NCI-H2171 (cell line): ENCODE measurements around the gene MIPOL1.
A peak's percentile ranks its signal among the peaks of the same experiment; 100 is the strongest.
"Not testable (repeated sequence)": the region's sequence is repeated elsewhere in the genome, so short reads cannot be mapped to it uniquely, and the experiment has no call there.

Experiments
- DNase-seq: peaks from one replicate; lab custom pipeline; 2025; lab: John Stamatoyannopoulos, UW

Gene MIPOL1

DNA sequence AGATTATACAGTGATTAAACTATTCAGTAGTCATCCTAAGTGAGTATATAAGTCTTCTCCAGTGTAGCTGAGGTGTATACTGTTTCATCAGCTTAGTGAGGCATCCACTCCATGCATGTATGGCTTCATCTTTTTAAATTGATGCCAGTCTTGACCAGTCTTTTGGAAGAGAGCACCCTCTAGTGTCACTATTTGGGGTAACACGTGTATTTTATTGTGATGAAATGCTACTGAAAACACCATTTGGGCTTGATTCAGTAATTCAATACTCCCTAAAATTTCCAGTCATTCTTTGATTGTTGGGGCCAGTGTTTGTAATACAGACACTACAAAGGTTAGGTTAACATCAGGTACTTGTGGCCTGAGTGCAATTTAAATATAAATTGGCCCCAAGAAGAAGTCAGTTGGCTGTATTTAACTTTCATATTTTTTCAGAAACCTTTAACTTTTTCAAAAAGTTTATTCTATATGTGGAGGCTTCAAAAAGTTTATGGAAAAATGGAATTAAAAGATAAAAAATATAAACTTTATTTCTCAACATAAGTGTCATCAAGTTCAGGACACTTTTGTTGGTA lies 35.3 kb downstream of the MIPOL1 start:
- no peak for DNase-seq

DNA sequence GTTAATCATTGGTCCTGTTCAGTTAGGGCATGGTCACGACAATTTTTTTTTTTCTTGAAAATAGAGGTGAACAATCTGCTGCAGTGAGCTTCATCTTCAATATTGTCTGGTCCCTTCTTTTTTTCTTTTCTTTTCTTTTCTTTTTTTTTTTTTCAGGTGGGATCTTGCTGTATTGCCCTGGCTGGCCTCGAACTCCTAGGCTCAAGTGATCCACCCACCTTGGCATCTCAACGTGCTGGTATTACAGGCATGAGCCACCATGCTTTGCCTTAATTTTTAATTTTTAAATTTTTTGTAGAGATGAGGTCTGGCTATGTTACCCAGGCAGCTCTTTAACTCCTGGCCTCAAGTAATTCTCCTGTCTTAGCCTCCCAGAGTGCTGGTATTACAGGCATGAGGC lies 36.5 kb downstream of the MIPOL1 start:
- DNase-seq = no peak

DNA sequence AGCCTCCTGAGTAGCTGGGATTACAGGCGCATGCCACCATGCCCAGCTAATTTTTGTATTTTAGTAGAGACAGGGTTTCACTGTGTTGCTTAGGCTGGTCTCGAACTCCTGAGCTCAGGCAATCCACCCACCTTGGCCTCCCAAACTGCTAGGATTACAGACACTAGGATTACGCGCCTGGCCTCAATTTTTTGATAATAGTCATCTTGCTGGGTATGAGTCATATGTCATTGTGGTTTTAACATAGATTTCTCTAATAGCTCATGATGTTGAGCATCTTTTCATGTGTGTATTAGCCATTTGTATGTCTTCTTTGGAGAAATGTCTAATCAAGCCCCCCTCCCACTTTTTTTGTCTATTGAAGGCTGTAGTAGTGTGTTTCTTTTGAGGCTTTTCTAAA lies 38.3 kb downstream of the MIPOL1 start:
- DNase-seq = not testable (repeated sequence)

DNA sequence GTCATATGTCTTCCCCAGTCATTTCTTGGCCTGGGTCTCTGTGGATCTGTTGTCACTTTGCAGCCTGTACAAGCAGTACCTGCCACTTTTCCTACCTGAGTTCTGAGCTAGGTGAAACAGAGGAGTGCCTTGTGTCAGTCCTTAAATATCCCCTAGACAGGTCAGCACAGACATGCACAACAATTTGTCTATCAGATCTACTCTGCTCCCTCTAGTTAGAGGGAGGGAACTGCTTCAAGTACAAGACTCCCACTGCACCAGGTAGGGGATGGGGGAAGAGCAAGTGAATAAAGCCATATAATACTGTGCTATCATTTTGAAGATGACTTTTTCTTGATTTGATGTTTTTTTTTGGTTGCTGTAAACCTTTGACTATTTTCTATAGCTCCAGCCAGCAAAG lies 39.4 kb downstream of the MIPOL1 start:
- no peak for DNase-seq

DNA sequence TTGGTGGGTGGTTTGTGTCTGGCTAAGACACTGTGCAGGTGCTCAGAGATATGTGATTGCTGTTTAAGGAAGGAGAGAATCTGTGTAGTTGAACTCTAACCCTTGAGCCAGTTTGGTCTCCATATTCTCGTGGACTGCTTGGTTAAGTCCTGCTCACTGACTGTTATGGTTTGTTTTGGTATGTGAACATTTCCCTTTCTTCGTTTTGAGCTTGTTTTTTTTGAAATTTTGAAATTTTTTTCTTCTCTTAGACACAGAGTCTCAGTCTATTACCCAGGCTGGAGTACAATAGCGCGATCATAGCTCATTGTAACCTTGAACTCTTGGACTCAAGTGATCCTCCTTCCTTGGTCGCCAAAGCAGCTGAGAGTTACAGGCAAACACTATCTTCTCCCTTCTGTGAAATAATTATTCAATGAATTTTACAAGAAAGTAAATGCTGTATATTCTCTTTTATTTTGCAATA lies 40.0 kb downstream of the MIPOL1 start:
- DNase-seq = no peak

DNA sequence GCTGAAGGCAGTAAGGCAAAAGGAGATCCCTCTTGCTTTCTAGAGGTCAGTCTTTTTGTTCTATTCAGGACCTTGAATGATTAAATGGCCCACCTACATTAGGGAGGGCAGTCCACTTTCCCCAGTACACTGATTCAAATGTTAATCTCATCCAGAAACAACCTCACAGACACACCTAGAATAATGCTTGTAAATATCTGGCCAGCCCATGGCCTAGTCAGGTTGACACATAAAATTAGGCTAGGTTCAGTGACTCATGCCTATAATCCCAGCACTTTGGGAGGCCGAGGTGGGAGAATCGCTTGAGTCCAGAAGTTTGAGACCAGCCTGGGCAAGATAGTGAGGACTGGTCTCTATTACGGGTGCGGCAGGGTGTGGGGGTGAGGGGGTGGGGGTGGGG lies 43.5 kb downstream of the MIPOL1 start:
- DNase-seq = no peak

DNA sequence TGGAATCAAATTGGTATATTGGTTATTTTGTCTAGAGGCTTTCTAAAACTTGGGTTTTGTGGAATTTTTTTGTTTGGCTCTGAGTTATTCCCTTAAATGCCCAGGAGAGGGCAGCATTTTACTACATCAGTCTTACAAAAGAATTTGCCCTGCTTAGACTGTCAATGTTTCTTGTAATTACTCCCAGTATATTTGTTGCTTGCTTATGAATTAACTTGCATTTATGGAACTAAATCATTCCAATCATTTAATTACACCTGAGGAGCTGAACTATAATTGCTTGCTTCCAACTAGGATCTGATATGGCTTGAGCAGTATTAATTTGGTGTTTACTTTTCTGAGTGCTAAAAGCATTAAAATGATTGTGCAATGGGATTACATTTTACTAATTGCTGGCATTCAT lies 48.7 kb downstream of the MIPOL1 start:
- DNase-seq = peak; percentile 37

DNA sequence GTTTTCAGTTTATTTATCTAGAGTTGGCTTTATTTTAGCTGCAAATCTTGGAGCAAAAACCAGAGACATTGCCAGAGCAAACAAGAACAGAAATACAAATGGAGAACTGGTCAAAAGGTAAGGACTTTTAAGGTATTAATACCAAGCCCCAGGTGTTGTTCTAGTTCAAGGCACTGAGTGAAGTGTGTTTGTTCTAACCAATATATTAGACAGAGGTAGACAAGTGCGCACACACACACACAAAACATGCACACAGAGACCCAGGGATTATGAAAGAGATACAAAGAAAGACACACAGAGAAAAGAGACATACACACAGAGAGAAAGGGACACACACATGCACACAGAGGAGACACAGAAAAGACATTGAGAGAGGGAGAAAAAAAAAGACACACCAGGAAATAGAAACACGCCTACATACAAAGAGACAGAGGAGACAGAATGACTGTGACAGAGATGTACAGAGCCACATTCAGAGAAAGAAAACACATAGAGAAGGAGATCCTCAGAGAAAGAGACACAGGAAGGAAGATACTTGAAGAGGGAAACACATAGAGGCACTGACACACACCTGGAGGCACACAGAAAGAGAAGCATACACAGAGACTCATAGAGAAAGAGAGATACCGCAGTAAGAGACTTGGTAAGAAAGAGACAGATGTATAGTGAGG lies 50.2 kb downstream of the MIPOL1 start:
- DNase-seq = no peak

DNA sequence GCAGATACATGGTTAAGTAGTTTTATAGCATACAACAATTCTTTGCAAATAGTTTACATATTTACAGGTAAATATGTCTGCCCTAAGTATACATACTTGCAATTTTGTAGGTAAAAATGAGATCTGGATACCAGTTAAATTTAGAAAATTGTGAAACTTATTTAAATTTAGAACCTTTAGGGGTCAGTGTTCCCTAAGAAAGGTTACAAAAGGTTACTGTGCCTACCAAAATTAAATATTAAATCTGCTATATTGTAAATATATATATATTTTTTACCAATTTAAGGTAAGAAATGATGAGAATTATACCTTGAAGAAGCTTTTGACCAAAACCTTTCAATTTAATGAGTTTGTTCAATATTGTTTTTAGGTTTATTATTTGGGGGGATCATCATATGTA lies 54.0 kb downstream of the MIPOL1 start:
- no peak for DNase-seq

DNA sequence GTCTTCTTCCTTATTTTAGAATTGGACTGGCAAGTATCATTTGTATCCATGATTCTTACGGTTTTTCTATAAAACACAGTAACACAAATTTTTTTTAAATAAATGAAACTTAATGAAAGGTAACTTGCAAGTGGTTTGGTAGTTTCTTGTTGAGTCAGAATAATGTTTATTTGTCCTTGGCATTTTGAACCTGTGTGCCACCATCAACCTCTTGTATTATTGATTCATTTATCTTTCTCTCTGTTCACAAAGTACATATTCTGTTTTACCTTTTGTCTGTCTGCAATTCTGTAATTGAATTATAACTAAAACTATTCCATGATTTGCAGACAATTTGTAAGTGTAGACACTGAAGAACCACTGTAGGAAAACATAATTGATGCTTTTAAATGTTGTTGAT lies 54.7 kb downstream of the MIPOL1 start:
- no peak for DNase-seq

DNA sequence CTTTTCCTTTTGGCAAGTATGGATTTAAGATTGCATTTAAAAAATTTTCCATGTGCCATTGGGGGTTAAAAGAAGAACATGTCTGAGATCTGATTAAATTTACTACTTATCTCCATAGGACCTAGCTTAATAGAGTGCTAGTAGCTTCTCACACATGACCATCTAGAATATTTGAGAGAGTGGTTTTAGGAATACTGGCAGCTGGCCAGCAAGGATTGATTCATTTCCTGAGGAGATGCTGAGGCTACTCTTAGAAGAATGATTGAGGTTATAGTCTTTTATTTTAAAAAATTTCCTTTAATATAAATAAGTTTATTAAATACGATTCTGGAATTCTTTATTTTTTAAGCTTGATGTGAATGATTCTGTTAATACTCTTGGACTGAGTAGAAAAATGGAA lies 56.2 kb downstream of the MIPOL1 start:
- DNase-seq = no peak

DNA sequence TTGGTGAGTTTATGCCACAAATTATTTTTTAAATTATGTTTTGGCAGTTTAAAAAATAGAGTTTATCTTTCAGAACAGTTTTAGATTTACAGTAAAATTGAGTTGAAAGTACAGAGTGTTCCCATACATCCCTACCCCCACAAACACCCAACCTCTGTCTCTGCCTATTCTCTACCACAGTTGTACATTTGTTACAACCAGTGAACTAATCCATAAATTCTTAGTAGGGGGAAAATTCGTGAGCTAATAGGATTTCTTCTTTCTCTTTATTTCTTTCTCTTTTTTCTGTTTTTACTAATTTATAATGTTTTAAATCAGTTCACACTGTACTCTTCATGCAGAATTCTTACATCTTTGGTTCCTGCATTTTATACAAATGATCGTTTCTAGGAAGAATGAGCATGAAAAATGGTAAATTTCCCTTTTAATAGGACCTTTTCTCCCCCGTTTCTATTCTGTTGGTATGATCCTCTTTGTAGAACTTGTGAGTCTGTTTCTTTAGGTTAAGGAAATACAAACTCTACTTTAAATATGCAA lies 56.7 kb downstream of the MIPOL1 start:
- no peak for DNase-seq

DNA sequence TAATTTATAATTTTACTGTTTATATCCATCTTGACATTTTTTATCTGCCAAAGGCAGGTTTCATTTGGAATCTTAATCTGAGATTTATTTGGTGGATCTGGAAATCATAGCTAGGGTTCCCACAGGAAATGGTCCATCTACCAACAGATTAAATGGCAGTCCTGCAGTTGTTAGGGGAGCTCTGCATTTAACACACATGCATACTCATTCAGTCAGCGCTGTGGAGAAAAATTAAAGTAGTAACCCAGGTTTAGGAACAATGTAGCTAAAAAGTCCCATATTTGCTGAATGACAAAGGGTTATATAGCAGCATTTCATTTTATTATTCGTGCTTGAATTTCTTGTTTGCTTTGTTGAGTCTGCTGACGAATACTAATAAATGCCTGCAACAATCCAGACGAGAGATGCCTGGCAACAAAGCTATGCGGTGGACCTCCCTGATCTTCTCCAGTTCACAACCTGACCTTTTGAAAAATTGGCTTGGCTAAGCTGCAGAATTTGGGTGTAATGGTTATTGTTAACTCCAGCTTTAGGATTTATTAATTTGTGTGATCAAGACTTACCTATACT lies 59.8 kb downstream of the MIPOL1 start:
- DNase-seq = no peak

DNA sequence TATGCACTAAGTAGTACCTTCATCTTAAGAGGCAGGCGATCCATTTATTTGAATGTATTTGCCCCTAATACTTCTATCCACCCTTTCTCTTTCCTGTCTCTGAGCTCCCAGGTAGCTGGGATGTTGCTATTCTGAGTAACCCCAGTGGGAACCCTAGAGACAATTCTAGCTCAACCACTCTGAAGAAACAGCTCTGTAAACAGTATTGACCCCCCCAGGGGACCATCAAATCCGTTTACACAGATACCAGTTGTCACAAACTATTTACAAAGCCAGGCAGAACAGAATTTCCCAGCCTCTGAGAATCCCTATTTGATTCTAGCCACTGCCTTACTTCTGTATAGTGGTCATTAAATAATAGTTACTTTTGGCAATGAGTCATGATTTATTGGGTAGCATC lies 64.9 kb downstream of the MIPOL1 start:
- DNase-seq = peak; percentile 2

DNA sequence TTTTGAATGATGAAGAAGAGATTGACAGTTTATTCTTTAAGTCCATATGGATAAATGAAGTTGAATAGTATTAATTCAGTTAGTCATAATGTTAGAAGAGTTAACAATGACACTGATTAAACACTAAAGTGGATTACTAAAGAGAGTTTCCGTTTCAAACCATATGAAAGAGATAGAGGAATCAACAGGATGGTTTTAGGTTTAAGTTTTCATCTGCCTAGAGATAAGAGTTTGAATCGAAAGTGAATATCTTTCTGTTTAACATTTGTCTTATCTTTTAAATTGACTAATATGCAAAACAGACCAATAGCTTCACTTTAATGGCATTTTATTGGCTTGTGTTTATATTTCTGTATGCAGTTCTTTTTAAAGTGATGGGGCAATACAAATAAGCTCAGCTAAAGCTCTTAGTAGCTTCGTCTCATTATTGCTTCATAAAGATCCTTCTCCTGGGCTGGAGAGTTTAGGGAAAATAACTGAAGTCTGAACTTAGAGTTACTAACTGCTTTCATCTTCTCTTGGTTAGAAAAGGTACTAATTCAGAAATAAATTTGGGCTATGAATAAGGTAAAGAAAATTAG lies 66.0 kb downstream of the MIPOL1 start:
- DNase-seq = no peak

DNA sequence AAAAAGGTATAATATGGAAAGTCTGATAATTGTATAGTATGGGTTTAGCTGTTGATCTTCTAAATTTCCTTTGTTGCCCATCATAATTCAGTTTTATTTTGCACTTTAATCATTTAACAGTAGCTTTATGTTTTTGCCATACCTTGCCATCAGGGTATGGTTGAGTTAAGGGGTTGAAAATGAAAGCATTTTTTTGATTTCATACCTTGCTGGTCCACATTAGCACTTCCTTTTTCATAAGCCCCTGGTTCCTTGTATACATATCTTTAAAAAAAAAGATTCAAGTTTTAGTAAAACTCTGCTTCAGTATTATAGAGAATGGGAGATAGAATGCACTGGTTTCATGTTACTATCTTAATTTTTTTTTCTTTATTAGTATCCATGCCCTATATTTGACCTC lies 71.1 kb downstream of the MIPOL1 start:
- no peak for DNase-seq

DNA sequence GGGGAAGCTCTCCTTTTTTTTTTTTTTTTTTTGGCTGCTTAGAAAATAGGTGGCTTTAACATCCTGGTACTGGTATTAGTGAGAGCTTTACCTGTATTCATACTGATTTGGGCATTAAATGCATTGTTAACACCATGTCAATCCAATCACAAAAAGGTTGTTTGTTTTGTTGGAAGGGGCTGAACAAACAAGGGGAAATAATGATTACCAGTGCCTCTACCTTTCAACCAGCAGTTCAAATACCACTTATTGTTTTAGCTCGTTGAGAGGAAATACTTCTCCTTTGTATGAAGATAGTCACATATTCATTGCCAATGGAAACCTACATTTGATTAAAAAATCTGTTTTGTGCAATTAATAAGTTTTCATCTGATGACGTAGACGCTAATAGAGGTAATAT lies 72.9 kb downstream of the MIPOL1 start:
- DNase-seq = no peak

DNA sequence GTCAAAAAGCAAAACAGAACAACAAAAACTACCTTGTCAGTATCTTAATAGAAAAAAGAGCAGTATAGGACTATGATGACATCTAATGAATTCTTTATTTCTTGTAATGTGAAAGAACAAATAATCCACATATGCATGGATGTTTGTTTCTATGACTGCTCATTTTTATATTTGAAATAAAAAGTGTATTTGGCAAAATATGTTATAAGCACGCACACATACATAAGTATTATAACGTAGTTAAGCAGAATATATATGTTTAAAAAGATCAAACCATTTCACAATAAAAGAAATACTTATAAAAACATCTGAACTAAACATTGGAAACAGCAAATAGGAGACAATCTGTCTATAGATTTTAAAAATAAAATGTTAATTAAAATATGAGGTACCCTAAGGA lies 74.8 kb downstream of the MIPOL1 start:
- DNase-seq = no peak

DNA sequence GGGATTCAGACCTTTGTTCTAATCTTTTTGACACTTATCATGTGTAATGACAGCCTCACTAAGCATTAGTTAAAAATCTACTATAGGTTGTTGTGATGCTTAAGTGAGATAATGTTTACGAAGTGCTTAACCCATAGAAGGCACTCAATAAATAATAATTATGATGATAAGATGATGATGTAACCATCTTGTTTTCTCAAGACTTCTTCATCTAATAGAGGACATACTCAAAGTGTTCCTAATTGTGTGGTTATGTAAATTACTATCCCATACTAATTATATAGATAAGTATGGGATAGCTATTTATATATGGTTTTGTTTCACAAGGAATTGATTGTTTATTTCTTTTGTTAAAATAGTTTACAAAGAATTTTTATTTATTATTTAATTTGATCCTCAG lies 76.9 kb downstream of the MIPOL1 start:
- DNase-seq = no peak

DNA sequence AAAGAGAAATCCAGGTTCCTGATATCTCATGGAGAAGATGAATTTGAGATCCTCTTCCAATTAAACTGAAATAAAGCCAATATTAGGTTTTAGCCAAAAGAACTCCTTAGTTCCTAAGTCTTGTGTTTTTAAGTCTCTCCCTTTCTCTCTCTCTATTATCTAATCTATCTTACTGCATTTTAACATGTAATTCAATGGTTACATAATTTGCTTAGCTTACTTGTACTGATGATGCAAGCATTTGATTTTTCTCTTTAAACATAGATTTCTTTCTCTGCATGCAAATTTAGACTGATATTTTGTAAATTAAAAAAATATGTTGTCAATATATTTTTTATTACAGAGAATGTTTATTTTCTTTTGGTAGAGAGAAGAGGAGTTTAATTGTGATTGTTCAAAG lies 78.2 kb downstream of the MIPOL1 start:
- no peak for DNase-seq

DNA sequence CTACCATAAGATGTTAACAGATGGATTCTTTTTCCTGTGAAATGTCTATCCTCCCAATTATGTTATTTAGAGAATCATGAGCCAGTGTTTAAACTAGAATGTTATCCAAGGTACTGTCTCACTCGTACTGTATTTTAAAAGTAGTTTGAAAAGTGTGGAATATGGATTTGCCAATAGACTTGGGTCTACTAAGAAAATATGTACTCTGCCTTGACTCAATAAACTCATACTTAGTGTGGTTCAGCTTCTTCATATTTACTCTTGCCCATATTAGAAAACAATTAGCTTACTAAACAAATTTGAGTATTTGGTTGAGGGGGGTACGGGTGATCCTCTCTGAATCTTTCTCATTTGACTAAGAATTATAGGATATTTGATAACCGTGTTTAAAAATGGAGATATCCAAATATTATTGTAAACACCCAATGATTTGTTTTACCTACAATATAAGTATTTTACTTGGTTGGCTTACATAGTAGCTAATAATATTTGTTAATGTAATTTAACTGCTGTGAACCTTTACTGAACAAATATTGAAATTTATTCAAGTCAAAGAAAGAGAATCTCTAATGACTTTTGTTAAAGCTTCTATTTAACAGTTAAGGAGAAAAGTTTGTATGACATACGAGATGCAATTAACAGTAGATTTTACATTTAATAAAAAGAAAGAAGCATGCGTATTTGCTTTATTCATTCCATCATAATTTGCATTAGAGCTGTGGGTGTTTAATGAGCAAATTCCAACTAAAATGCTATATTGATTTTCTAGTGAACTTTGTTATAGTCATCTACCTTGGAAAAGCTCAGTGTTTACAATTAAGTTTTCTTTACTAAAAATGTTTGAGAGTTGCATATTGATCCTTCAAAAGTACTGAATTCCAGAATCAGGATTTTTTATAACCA lies 81.2 kb downstream of the MIPOL1 start:
- no peak for DNase-seq

DNA sequence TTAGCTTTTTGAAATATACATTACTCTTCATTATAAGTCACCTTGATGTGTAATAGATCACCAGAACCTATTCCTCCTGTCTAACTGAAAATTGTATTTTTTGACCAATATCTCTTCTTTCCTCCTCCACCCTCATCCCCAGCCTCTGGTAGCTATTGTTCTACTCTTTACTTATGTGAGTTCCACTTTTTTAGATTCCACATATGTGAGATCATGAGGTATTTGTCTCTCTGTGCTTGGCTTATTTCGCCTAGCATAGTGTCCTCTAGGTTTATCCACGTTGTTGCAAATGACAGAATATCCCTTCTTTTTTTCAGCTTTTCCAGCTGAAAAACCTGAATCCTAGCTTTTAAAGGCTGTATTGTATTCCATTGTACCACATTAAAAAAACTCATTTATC lies 82.1 kb downstream of the MIPOL1 start:
- no peak for DNase-seq
